Measurements from ENCODE around the gene ERV3-1.
"Not testable (repeated sequence)": the region's sequence is repeated elsewhere in the genome, so short reads cannot be mapped to it uniquely, and the experiment has no call there.

Gene ERV3-1

DNA sequence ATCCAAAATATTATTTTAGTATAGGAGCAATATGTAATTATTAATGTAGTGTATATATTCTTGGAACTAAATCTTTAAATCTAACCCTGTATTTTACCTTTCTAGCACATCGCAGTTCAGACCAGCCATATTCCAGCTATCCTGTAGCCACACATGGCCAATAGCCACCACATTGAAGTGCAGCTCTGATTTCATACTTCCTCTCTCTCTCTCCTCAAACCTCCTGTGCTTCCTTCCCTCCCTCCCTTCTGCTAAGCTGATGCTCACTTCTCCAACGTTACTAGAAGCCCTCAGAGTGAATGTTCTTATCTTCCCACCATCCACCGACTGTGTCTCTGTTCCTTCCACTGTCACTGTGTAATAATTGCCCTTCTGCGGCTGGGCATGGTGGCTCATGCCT, 549 bp upstream of the ERV3-1 start:
- in situ Hi-C loops (cut with HindIII; ENCODE audit: low pct_ligation_motif_present, low pct_unique_long_range_greater_than_20kb, low sequenced_read_pairs); DNase-seq: not testable (repeated sequence)

DNA sequence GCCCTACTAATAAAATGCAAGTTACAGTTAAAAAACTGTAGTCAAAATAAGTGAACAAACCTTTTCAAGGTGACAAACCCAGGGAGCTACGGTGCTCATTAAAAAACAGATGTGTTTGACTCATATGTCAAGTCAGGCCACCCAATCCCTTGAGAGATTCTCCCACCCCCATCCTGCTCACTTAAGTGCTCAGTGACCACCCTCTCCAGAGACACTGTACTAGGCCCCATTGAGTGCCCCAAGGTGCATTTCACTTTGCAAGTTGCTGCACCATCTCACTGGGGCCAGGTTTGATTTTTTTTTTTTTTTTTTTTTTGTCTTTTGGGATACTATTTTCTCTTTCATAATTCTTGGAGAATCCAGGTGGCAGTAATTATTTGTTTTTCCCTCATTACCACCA, 1.9 kb downstream of the ERV3-1 start:
- in situ Hi-C loops (cut with HindIII; ENCODE audit: low pct_ligation_motif_present, low pct_unique_long_range_greater_than_20kb, low sequenced_read_pairs), result no loop called here
- no peak for DNase-seq

DNA sequence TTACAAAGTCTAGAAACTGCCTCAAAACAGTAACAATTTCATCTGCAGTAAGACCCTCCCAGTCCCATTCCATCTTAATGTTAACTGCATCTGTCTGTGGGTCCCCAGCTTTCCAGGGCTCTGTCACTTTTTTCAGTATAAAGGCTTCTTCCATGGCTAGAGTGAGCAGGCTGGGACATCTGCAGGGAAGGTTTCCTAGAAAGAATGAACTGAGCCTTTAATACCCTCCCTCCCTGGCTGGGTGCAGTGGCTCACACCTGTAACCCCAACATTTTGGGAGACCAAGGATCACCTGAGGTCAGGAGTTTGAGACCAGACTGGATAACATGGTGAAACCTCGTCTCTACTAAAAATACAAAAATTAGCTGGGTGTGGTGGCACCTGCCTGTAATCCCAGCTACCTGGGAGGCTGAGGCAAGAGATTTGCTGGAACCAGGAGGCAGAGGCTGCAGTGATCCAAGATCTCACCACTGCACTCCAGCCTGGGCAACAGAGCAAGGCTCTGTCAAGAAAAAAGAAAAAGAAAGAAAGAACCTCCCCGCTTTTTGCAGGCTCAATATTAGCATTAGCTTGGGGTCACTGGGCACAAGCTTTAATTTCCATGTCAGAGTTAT, 3.4 kb downstream of the ERV3-1 start:
- in situ Hi-C loops (cut with HindIII; ENCODE audit: low pct_ligation_motif_present, low pct_unique_long_range_greater_than_20kb, low sequenced_read_pairs), result no loop called here
- no peak for DNase-seq

- in situ Hi-C loops (cut with HindIII; ENCODE audit: low pct_ligation_motif_present, low pct_unique_long_range_greater_than_20kb, low sequenced_read_pairs), result no loop called here
- no peak for DNase-seq
Measured at GRCh38 chr7:65001291-65001814, 5.1 kb downstream of the ERV3-1 start.

GRCh38 chr7:64999165-65000004, 7.1 kb downstream of the ERV3-1 start:
- in situ Hi-C loops (cut with HindIII; ENCODE audit: low pct_ligation_motif_present, low pct_unique_long_range_greater_than_20kb, low sequenced_read_pairs), result no loop called here
- no peak for DNase-seq

- in situ Hi-C loops (cut with HindIII; ENCODE audit: low pct_ligation_motif_present, low pct_unique_long_range_greater_than_20kb, low sequenced_read_pairs), result no loop called here
- no peak for DNase-seq
Measured at GRCh38 chr7:64998865-64999164, 7.7 kb downstream of the ERV3-1 start.

GRCh38 chr7:64997927-64998391, 8.5 kb downstream of the ERV3-1 start:
- in situ Hi-C loops (cut with HindIII; ENCODE audit: low pct_ligation_motif_present, low pct_unique_long_range_greater_than_20kb, low sequenced_read_pairs), result no loop called here
- DNase-seq, result no peak

DNA sequence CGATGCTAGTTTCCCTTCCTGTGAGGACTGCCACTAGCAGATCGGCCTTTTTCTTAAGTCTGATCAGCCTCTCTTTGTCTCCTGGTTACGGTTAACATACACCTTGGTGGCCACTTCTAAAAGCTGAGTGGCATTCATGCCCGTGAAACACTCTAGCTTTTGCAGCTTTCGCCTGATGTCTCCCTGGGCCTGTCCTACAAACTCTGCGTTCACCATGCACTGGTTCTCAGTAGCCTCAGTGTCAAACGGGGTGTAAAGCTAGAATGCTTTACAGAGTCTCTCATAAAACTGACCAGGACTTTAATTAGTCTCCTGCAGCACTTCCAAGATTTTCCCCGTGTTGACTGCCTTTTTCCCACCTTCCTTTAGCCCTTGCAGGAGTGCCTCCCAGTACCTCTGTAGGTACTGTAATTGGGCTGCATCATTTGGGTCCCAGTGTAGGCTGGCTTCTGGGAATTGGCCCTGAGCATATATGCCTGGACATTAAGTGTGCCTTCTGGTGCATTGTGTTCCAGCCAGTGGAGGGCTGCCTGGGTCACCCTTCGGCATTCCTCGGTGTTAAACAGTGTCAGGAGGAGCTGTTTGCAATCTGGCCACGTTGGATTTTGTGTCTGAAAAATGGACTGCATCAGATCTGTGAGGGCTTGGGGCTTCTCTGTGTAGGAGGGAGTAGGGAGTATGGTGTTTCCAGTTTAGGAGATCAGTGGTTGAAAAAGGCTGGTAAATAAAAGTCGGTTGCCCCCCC, 9.2 kb downstream of the ERV3-1 start:
- in situ Hi-C loops (cut with HindIII; ENCODE audit: low pct_ligation_motif_present, low pct_unique_long_range_greater_than_20kb, low sequenced_read_pairs), result no loop called here
- no peak for DNase-seq

GRCh38 chr7:64996305-64996704, 10.2 kb downstream of the ERV3-1 start:
- no peak for DNase-seq
- in situ Hi-C loops (cut with HindIII; ENCODE audit: low pct_ligation_motif_present, low pct_unique_long_range_greater_than_20kb, low sequenced_read_pairs), result no loop called here

DNA sequence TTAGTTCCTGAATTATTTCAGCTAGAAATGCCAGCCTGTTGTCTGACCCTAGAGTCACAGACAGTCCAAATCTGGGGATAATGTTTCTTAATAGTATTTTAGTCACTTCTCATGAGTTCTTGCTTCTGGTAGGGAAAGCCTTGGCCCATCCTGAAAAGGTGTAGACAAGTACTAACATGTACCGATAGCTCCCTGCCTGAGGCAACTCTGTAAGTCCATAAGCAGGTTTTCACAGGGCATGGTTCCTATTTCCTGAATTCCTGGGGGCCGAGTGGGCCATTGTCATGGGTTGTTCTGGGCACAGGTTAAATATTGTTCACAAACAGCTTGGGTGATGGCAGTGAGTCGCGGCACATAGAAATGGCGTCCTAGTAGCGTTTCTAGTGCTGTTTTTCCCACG, 12.6 kb downstream of the ERV3-1 start:
- in situ Hi-C loops (cut with HindIII; ENCODE audit: low pct_ligation_motif_present, low pct_unique_long_range_greater_than_20kb, low sequenced_read_pairs), result no loop called here

GRCh38 chr7:64992971-64993370, 13.5 kb downstream of the ERV3-1 start:
- DNase-seq, result no peak
- in situ Hi-C loops (cut with HindIII; ENCODE audit: low pct_ligation_motif_present, low pct_unique_long_range_greater_than_20kb, low sequenced_read_pairs), result no loop called here

More for the DNA sequence above, 12.6 kb downstream of the ERV3-1 start:
- no peak for DNase-seq

GRCh38 chr7:64990936-64991335, 15.6 kb downstream of the ERV3-1 start, which contains the start of gene ZNF117:
ZNF117 (minus strand) TSS chr7:64991036.
- in situ Hi-C loops (cut with HindIII; ENCODE audit: low pct_ligation_motif_present, low pct_unique_long_range_greater_than_20kb, low sequenced_read_pairs), result no loop called here

GRCh38 chr7:64990216-64990615, 16.3 kb downstream of the ERV3-1 start:
- no peak for DNase-seq
- in situ Hi-C loops (cut with HindIII; ENCODE audit: low pct_ligation_motif_present, low pct_unique_long_range_greater_than_20kb, low sequenced_read_pairs), result no loop called here

More at GRCh38 chr7:64990936-64991335, 15.6 kb downstream of the ERV3-1 start, which contains the start of gene ZNF117:
- no peak for DNase-seq

- in situ Hi-C loops (cut with HindIII; ENCODE audit: low pct_ligation_motif_present, low pct_unique_long_range_greater_than_20kb, low sequenced_read_pairs), result no loop called here
Measured at GRCh38 chr7:64978497-64979203, 27.8 kb downstream of the ERV3-1 start.

DNA sequence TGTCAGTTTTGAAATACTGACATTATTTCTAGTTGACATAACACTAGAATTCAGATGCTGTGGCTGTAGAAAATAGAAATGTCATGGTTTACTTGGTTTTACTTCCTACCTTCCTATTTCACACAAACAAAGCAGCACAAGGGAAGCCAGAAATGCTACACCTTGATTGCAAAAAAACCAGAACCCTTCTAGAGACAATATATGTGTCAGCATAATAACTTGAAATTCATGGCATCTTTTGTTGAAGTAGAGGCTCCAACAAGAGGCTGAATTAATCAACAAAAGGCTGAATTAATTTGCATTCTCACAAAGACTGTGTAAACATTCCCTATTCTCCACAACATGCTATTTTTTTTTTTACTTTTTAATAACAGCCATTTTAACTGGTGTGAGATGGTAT, 40.9 kb downstream of the ERV3-1 start:
- no peak for DNase-seq
- in situ Hi-C loops (cut with HindIII; ENCODE audit: low pct_ligation_motif_present, low pct_unique_long_range_greater_than_20kb, low sequenced_read_pairs), result no loop called here

More at GRCh38 chr7:64978497-64979203, 27.8 kb downstream of the ERV3-1 start:
- DNase-seq, result no peak

DNA sequence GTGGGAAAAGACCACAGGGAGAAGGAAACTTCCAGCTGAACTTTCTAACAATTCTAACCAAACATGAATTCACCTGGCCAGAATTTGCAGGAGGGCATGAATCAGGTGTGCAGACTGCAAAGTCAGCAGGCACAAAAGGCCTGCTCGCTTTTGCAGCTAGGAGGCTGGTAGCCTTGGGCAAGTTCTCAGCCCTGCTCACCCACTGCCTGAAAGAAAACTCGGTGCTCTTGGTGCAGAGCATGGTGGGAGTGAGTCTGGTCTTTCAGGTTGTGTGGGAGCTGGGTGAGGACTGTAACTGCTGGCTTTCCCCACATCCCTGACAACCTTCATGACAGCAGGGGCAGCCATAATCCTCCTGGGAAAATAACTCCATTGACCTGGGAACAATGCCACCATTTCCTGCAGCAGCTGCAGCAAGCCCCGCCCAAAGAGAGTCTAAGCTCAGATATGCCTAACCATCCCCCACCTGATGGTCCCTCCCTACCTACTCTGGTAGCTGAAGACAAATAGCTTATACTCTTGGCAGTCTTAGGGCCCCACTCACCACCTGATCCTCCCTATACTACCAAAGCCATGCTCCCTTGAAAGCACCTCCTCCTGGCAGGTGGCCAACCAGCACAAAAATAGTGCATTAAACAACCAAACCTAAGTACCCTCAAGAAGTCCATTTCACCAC, 47.3 kb downstream of the ERV3-1 start:
- DNase-seq, result no peak
- in situ Hi-C loops (cut with HindIII; ENCODE audit: low pct_ligation_motif_present, low pct_unique_long_range_greater_than_20kb, low sequenced_read_pairs), result no loop called here

DNA sequence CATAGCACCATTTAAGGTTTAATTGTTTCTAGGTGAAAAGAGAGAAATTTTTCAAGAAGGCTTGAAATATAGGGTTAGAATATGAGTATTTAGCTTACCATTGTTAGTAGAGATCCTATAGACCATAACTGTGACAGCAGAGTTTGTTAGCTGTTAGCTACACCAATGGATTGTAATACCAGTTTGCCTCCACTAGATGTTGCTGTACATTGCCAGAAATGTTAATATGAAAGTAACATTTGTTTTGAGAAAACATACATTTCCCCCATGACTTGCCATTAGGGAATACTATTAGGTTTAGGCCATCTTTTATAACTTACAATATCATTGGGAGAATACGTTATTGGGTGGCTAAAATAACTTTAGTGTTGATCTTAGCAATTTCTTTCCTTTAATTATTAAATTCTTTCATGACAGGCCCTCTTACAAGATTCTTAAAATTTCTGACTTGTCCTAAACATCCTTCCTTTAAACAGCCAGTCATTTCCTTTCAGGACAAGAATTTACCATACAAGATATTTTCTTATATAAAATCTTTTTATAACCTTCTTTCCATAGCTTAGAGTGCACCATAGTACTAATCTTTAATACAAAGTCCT, 55.1 kb downstream of the ERV3-1 start:
- in situ Hi-C loops (cut with HindIII; ENCODE audit: low pct_ligation_motif_present, low pct_unique_long_range_greater_than_20kb, low sequenced_read_pairs), result no loop called here

DNA sequence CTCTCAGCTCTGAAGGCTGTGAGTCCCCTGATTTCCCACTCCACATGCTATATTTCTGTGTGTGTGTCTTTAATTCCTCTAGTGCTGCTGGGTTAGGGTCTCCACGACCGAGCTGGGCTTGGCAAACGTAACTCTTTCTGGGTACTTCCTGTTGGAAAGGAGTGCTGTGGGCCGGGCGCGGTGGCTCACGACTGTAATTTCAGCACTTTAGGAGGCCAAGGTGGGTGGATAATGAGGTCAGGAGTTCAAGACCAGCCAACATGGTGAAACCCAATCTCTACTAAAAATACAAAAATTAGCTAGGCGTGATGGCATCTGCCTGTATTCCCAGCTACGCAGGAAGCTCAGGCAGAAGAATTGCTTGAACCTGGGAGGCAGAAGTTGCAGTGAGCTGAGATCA, 55.8 kb downstream of the ERV3-1 start:
- DNase-seq, result not testable (repeated sequence)

More for the DNA sequence above, 55.1 kb downstream of the ERV3-1 start:
- peak; percentile 59 for DNase-seq

More for the DNA sequence above, 55.8 kb downstream of the ERV3-1 start:
- in situ Hi-C loops (cut with HindIII; ENCODE audit: low pct_ligation_motif_present, low pct_unique_long_range_greater_than_20kb, low sequenced_read_pairs), result not testable (repeated sequence)
